GM19043 (cell line): ENCODE results near the gene CABCOCO1.

Experiments used
- ATAC-seq: cut with Tn5 transposase; IDR thresholded peaks from one replicate; pipeline ENCODE4 v1.9.1; 2021; ENCODE audit warnings: low read depth; ENCODE audit not compliant: unreplicated experiment

Gene CABCOCO1

DNA sequence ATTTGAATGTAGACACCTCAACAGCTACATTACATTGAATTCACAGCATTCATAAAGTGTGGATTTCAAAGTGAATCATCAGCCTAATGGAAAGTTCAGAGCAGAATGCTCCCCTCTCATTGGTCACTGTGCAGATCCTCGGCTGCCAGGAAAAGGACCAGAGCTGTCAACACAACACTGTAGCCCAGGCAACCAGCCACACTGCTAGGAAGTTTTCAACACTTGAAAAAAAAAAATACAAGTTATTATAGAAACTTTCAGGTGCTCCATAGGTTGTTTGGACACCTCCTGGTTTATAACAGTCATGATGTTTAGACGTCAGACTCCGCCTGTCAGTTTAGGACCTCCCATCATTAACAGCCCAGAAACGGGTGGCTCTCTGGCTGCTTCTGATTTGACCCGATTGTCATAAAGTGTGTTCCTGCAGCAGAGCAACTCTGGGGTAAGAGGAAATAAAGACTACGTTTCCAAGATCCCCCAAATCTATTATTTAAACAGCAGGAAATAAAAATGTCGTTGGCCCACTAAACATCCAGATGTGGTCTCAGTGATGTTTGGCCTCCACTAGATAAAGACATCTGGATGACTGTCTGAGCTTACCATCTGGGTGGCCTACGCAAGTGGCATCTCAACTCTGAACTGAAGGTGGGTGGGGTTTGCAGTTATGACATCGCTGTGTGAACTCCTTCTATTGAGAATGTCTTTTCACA lies 117.4 kb downstream of the CABCOCO1 start:
- ATAC-seq, result no peak

DNA sequence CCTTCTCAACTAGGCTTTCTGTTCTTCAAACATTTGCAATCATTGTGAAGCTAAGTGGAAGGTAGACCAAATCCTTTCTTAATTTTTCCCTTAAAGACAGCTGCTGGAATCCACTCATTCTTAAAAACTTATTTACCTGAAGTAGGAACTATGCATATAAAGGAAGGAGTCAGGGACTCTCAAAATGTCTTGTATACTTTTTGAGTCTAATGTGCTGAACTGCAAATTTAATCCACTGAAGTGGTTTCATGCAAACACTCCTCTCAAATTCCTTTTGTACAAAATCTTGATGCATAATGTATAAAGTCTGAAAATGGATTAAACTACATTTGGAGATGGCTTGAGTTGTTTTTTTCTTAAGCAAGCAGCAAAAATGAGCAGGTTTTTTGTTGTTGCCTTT lies 118.0 kb downstream of the CABCOCO1 start:
- ATAC-seq, result no peak

DNA sequence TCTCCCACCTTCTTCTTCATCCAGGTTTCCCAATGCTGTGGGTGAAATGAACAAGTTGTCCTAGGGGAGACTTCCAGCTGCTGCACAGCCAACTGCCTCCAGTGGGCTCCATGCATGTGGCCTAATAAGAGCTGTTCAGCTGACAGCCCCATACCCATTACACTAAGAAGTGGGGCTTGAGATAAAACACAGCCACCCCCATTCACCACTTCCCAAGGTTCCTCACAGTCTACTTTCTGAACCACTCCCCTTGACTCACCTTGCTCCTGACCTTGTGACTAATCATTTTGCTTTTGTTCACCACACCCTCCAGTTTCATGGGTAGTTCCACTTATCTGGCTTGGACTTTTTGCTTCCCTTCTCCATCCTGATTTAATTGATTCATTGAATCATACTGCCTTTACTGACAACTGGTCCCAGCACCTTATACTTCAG lies 119.3 kb downstream of the CABCOCO1 start:
- ATAC-seq, result no peak

DNA sequence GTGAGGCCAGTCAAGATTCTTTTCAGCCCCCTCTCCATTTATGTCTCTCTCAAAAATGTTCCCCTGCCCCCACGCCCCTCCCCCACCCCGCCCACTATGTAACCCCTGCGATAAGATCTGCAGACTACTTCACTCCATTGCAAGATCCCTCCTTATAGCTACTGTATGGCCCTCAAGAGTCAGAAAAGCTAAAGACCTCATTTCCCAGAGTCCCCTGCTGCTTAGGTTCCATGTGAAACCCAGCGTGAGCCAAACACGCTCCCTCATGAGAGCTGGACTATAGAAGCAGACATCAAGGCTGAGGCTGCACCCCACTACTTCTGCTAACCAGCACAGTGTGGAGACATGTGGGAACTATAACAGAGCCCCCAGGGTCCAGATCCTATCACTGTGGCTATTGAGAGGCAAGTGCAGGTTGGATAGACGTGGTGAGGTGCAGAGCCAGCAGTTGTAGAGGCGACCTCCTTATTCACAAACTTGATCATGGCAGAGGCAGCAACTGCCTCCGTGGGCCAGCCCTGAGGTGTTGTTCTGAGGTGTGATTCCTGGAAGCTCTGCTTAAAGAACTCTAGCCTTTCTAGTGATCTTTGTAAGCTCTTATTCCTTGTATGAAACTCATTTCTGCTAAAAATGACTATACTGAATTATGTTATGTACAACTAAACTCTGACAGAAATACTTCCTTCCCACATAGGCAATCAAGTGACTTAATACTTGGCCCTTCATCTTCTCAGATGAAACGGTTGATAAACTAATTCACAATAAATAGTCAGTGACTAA lies 121.8 kb downstream of the CABCOCO1 start:
- no peak for ATAC-seq

DNA sequence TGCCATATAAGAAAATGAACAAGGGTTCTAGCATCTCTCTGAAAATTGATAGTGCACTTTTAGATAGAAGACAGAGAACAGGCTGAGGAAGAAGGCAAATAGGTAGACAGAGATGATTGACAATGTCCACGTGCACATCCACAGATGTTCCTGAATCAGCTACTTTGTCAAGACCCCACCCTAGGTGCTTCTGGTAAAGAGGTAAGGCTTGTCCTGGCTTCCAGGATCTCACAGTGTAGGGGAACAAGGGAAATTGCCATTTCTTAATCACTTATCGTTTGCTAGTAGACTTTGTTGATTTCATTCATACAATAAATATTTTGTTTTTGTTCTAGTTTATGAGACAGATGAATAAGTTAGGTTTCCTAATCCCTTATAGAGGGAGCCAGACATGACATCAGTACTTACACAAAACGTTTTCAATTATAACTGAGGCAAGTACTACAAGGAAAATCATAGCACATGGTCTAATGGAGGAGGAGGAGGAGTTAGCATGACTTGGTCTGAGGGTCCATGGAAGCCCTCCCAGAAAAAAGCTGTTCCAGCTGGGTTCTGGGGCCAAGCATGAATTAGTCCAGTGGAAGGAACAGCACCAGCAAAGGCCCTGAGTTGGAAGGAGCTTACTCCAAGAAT lies 122.9 kb downstream of the CABCOCO1 start:
- no peak for ATAC-seq

DNA sequence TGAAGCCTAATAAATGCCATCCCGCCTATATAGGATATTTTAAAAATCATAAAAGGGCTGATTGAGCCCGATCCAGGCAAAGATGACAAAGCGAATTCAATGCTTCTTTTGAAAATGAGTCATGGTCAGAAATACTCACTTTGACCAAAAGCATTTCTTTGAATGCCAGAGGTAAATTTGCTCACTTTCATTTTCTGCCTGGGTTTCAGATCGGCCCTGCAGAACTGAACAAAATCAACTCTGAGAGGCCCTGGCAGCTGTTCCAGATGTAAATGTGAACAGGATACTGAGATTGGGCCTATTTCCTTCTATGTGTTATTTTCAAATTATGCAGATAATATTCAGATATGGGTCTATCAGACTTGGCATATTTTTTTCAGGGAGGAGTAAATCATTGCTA lies 124.0 kb downstream of the CABCOCO1 start:
- peak; percentile 98 for ATAC-seq

DNA sequence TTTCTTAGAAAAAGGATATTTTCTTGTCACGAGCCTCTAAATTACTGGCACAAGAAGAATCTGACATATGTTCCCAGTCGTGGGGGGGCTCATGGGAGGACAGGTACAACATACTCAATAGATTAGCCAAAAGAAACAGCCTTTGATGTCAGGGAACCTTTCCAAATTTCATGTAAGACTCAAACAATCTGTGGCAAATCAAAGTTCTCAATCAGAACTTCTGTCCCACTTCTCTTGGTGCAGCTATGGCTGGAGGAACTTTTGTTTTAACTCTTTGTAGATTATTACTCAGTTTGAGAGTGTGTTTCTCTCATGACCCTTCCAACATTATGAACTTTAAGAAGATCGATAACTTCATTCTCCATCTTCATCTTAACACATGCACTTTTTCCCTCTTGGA lies 124.4 kb downstream of the CABCOCO1 start:
- no peak for ATAC-seq

DNA sequence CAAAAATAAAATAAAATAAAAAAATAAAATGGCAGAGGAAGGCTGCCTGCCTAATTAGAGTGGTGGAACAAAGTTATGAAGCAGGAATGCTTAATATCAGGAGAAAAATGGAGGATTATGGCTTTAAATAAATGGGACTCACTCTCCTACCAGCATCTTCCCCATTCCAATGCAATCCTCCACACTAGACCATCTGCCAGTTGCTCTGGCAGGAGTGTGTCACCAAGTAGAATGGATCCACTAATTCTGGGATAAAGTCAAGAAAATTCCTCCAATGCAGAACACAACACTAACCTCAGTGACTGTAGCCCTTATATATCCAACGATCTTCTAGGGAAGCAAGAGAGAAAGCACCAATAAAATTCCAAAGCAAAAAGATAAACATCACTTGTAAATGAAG lies 126.3 kb downstream of the CABCOCO1 start:
- ATAC-seq, result no peak

DNA sequence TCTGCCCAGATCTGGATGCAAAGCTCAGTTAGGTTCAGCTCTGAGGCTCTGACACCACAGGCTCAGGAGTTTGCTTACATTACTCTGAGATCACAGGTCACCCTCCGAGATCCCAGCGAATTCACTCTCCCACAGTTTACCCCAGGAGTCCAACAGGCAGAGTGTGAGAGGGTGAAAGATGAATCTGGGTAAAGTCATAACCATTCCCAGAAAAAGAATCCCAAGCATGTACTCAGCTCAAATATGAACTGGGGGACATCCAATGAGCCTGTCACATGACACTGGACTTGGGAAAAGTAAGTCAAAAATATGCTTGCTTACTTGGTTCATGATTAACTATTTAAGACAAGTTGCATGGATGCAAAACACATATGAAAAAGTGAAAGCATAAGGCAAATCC lies 128.5 kb downstream of the CABCOCO1 start:
- no peak for ATAC-seq

DNA sequence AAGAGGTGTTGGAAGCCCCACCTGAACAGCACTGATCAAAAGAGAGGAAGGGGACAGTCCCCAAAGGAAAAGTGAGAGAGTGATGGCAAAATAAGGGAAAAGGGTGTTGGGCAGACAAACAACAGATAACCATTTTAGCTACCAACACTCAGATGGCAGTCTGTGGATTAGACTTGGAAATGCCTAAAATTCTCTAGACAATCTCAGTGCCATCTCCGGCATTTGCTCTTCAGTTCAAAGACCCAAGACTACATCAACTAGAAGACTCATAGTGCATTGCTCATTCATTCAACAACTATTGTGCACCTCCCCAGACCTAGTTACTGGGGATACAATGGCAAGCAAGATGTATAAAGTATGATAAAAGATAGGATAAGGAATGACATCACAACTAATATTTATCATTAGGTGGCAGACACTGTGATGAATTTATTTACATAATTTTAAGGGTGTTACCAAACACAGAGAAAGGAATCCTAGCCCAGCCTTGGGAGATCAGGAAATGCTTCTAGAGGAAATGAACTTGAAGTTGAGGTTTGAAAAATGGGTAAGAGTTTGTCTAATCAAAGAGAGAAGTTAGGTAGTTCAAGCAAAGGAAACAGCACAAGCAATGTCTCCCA lies 129.5 kb downstream of the CABCOCO1 start:
- no peak for ATAC-seq

DNA sequence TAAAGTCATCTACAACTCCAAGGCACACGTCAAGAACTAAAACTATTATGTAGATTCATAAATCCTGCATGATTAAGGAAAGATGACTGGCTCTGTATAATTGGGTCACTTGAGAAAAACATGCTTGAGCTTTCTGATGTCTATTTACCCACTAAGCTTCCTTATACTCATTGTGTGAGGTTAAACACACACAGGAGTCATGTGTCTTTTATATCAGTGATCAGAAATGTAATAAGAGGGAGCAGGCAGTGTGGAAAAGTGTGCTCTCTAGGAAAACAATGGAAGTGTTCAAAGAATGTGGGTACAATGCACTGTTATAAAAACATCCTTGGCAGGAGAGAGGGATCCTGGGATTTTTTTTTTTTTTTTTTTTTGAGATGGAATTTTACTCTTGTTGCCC lies 130.2 kb downstream of the CABCOCO1 start:
- no peak for ATAC-seq

DNA sequence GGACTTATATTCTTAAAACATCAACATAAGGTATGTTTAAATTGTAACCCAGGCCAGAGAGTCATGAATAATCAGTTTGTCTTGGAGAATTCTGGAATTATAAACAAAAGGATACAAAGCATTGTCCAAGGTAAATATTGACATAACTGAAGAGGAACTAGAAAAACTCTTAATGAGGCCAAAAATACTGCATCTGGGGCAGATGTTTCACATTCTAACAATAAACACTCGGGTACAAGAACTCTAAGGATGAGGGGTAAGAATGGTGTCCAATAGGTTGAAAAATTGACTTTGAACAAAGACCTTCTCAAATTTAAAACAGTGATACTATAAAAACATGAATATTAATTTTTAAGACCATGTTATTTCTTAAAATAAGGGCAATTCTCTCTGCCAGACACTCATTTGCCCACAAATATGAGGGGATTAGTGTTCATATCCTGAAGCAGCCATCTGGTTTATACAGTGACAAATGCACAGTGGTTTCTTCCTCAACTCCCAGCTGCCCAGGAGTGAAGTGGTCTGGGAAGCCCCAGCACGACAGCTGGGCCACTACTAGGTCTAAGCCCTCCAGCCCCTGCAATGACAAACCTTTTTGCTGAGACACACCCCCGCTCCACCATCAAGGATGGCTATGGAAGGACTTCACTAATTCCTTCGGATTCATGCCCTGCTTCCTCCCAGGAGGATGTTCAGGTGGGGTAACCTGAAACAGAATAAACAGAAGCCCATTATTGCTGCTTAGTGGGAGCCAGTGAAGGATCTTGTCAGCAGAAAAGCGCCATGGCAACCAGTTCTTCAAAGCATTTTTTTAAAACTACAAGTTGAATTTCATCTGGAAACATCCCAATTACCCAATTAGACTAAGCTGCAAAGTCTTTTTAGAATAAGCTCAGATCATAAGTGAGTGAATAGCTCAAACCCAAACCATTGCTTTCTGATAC lies 131.3 kb downstream of the CABCOCO1 start:
- no peak for ATAC-seq

DNA sequence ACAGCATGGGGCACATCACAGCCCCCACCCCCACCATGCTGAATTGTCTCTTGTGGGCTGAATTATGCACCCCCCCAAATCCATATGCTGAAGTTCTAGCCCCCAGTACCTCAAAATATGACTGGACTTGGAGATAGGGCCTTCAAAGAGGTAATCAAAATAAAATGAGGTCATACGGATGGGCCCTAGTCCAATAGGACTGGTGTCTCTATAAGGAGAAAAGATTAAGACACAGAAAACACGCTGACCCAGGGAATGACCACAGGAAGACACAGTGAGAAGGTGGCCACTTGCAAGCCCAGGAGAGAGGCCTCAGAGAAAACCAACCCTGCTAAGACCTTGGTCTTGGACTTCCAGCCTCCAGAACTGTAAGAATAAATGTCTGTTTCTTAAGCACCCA lies 132.4 kb downstream of the CABCOCO1 start:
- ATAC-seq, result no peak

DNA sequence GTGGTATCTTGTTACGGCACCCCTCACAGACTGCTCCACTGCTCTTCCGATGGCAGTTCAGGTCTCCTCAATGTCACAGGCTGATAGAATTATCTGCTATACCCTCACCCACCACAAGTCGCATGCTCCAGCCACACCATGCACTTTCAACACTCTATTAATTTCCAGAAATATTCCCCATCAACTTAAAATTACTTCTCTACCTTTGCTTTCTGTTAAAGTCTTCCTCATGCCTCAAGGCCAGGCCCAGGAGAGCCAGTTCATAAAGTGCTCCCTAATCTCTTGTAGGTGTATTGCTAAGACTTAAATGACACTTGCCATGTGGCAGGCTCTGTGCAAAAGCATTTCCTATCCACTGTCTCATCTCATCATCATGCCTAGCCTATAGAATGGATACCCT lies 132.8 kb downstream of the CABCOCO1 start:
- no peak for ATAC-seq

DNA sequence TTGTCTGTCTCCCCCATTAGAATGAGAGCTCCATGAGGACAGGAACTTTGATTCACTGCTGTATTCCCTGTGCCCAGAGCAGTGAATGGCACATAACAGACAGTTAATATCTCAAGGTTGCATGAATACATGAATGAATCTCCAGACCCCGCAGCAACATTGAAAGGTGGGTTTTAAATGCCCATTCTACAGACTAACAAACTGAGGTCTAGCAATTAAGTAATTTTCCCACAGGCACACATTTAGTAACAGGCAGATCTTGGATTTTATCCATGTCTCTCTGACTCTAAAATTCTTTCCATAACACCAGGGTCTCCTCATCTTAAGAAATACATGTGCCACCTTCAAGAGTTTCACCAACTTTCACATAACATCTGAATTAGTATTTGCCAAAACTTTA lies 134.1 kb downstream of the CABCOCO1 start:
- no peak for ATAC-seq

DNA sequence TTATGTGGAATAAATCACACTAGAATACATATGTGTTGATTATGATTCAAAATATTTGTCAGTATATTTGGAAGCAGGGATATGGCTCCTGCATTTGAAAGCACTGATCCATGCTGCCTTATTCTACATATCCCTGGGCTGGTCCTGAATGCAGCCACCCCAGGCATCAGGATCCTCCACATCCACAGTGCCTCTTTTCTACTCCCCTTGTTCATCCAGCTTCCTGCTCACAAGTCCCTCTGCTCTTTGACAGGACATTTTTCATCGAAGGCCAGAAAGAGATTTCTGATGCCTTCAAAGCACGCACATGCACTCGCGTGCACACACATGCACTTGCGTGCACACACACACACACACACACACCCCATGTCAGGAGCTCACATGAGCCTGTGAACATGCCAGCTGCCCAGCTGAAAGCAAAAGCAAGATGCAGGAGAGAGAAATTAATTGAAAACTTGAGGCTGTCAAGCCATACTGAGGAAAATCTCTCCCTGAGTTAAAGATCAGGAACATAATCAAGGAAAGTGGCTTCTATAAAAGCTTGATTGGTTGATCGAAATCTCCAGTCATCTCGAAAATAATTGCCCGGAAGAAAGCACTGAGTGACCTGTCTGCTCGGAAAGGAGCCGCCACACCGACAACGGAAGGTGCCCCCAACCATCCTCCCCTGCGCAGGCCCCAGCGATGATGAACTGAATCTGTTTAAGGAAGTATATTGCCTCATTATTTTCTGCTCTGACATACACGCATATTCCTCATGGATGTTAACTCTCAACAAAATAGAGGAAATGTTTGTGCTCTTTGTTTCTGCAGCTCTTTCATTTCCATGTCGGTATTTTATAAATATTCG lies 134.8 kb downstream of the CABCOCO1 start:
- no peak for ATAC-seq

DNA sequence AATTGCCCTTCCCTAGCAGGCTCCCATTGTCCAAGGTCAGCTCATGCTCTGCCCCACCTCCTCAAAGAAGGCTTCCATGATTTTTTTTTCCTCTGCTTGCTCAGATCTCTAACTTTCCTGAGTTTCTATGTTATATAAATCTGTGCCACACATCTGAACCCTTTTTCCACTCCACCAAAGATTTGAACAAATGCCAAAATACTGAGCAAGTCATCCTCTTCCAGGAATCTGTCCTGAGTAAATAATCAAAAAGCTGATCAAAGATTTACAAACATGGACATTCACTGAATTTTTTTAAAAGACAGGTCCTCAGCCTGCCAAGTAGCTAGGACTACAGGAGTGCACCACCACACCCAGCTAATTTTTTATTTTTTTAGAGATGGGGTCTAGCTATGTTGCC lies 136.0 kb downstream of the CABCOCO1 start:
- no peak for ATAC-seq

DNA sequence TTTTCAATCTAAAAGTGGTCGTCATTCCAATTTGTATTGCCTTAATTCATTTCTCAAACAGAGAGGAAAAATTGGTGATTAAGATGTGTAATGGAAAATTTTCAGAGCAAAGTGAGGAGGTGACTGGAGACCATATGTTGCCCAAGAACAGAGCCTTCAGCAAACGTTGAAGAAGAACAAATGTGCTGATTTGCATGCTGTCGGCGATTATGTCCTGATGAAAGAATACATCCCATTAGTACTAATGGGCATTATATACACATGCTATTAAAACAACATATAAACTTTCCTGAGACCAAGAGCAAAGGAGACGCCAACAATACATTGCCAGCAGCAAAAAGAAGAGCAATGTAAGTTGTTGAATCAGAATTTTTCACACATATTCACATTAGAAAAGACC lies 138.8 kb downstream of the CABCOCO1 start:
- ATAC-seq, result no peak

DNA sequence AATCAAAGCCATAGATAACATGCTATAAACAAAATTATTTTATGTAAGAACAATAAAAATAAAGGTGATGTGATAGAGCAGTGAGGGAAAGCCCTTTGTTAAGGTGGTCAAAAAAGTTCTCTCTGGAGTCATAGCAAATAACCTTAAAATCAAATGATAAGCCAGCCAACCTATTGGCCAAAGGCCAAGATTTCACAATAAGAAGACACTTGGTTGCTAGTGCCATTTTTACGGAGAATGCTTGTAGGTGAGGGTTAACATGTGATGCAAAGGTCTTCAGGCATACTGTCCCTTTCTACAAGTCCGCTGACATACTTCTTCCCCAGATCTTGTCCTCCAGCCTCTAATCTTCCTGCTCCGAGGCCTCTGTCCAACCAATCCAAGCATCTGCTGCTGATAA lies 140.5 kb downstream of the CABCOCO1 start:
- ATAC-seq, result no peak
